Keratinocyte (primary cell): ENCODE results near the gene MPZL1. TPM values are rescaled to one million over a fixed set of nuclear protein-coding genes. Genes with fewer than 3 reads are reported as not detected.

Source experiments
- DNase-seq: peaks from one replicate; pipeline ENCODE4 v3.0.0-alpha.2; 2011; ENCODE audit warnings: low read depth, missing footprints, low spot score
- FAIRE-seq: peaks from 2 replicates; lab custom pipeline; 2011; peaks lifted over from hg19 to GRCh38; lab: Jason Lieb, UNC
- H2AFZ ChIP-seq: 2 replicates; pipeline ENCODE4 v1.6.0; 2012; ENCODE audit warnings: low read length, control low read depth, inconsistent platforms; ENCODE audit not compliant: control insufficient read depth
- H3K27ac ChIP-seq: 2 replicates; pipeline ENCODE4 v1.5.1; 2011; ENCODE audit warnings: low read length; ENCODE audit not compliant: control insufficient read depth, insufficient read depth
- H3K27me3 ChIP-seq: 3 replicates; pipeline ENCODE4 v1.6.0; 2011; ENCODE audit warnings: low read length; ENCODE audit not compliant: control insufficient read depth, insufficient read depth; ENCODE audit errors: extremely low read depth
- H3K36me3 ChIP-seq, 2 experiments: 2 replicates in 1 of 2; 3 replicates in 1 of 2; pipeline ENCODE4 v1.5.1; 2011; ENCODE audit warnings: low read length in 2 of 2, mild to moderate bottlenecking in 1 of 2; ENCODE audit not compliant: control insufficient read depth in 2 of 2, insufficient read depth in 2 of 2; ENCODE audit errors: extremely low read depth in 1 of 2
- H3K4me1 ChIP-seq: 3 replicates; pipeline ENCODE4 v1.5.1; 2011; ENCODE audit warnings: low read length; ENCODE audit not compliant: control insufficient read depth, insufficient read depth; ENCODE audit errors: extremely low read depth
- H3K4me2 ChIP-seq: 3 replicates; pipeline ENCODE4 v1.6.0; 2011; ENCODE audit warnings: low read depth, low read length; ENCODE audit not compliant: control insufficient read depth, insufficient read depth; ENCODE audit errors: extremely low read depth
- H3K4me3 ChIP-seq, 3 experiments: fragments of 200-600 bp in 1 of 3; sonication (generic) in 1 of 3; 2 replicates in 2 of 3; 3 replicates in 1 of 3; pipeline ENCODE4 v1.5.1; 2011 to 2016; ENCODE audit warnings: low read length in 3 of 3, mild to moderate bottlenecking in 3 of 3, control low read depth in 2 of 3, inconsistent platforms in 1 of 3, low read depth in 1 of 3, mixed read lengths in 1 of 3, mixed run types in 1 of 3, moderate library complexity in 1 of 3; ENCODE audit not compliant: control insufficient read depth in 2 of 3, insufficient read depth in 2 of 3; ENCODE audit errors: extremely low read depth in 1 of 3
- H3K79me2 ChIP-seq: 2 replicates; pipeline ENCODE4 v1.6.0; 2012; ENCODE audit warnings: low read length; ENCODE audit not compliant: control insufficient read depth, insufficient read depth
- H3K9ac ChIP-seq: 3 replicates; pipeline ENCODE4 v1.6.0; 2011; ENCODE audit warnings: low read length; ENCODE audit not compliant: control insufficient read depth, insufficient read depth; ENCODE audit errors: extremely low read depth
- H3K9me1 ChIP-seq: 3 replicates; pipeline ENCODE4 v1.6.0; 2011; ENCODE audit warnings: low read length; ENCODE audit not compliant: control insufficient read depth, insufficient read depth; ENCODE audit errors: extremely low read depth
- H3K9me3 ChIP-seq: 2 replicates; pipeline ENCODE4 v1.5.1; 2012; ENCODE audit warnings: low read depth, low read length; ENCODE audit not compliant: control insufficient read depth
- H4K20me1 ChIP-seq: 3 replicates; pipeline ENCODE4 v1.6.0; 2011; ENCODE audit warnings: low read length; ENCODE audit not compliant: control insufficient read depth, insufficient read depth; ENCODE audit errors: extremely low read depth
- EZH2 ChIP-seq: IDR thresholded peaks from one replicate; pipeline ENCODE4 v1.6.1; 2012; ENCODE audit warnings: inconsistent platforms, mild to moderate bottlenecking, low read length, moderate library complexity
- dilution Hi-C: fragments of 300-500 bp; cut with MboI; formaldehyde crosslinking; loops from one replicate; pipeline ENCODE4 v1.7.0; 2020; ENCODE audit warnings: low sequenced_read_pairs; ENCODE audit not compliant: extremely low pct_ligation_motif_present
- polyA plus RNA-seq, 5 experiments: library from polyadenylated mRNA; depleted of rRNA in 3 of 5; stranded (reverse) in 3 of 5; stranded (forward) in 1 of 5; unstranded in 1 of 5; fragments of >200 nt; gene quantifications; 1 replicate in 1 of 5; 2 replicates in 3 of 5; 3 replicates in 1 of 5; pipeline versions ENCODE4 v1.2.1 to v1.2.3, GENCODE V29; 2011 to 2012; ENCODE audit warnings: missing spikeins in 2 of 5, low read depth in 1 of 5, low replicate concordance in 1 of 5
- TF ChIP-seq, protein P1 (sequence below), 3 experiments: IDR thresholded peaks in 1 of 3; conservative IDR thresholded peaks in 1 of 3; optimal IDR thresholded peaks in 1 of 3; 2 replicates in 2 of 3; 3 replicates in 1 of 3; pipeline versions ENCODE3 to v1.5.1; 2011; ENCODE audit warnings: low read length in 3 of 3, mild to moderate bottlenecking in 3 of 3, moderate library complexity in 2 of 3, control low read depth in 1 of 3, inconsistent platforms in 1 of 3; ENCODE audit not compliant: insufficient read depth in 2 of 3; ENCODE audit errors: extremely low read depth in 1 of 3

Gene MPZL1
- polyA plus RNA-seq, 1 donor (not counting 4 experiments of a cell fraction or from before 2014, with no cell fraction given): 195 TPM

DNA sequence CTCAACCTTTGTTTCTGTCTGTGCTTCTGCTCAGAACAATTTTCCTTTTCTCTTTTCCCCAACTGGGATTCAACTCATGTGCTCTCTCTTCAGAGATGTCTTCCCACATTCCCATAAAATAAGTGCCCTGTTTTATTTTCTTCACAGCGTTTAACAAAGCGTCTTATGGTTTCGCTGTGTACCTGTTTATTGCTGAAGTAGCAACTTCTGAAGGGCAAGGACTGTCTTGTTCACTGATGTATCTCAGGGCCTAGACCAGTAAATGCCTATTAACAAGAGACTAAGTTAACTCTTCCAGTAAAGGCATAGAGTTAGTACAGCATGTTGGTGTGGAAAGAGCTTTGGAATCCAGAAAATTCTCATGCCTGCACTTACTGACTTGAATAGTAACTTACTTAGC, 42.9 kb upstream of the MPZL1 start:
- no peaks in the 10 kb centered on the region for H3K9me1 ChIP-seq
- TF ChIP-seq EZH2: no peak
- TF ChIP-seq, protein P1, sequence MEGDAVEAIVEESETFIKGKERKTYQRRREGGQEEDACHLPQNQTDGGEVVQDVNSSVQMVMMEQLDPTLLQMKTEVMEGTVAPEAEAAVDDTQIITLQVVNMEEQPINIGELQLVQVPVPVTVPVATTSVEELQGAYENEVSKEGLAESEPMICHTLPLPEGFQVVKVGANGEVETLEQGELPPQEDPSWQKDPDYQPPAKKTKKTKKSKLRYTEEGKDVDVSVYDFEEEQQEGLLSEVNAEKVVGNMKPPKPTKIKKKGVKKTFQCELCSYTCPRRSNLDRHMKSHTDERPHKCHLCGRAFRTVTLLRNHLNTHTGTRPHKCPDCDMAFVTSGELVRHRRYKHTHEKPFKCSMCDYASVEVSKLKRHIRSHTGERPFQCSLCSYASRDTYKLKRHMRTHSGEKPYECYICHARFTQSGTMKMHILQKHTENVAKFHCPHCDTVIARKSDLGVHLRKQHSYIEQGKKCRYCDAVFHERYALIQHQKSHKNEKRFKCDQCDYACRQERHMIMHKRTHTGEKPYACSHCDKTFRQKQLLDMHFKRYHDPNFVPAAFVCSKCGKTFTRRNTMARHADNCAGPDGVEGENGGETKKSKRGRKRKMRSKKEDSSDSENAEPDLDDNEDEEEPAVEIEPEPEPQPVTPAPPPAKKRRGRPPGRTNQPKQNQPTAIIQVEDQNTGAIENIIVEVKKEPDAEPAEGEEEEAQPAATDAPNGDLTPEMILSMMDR (optimal IDR thresholded peaks at IDR 0.05 in 1 of 3, IDR thresholded peaks at IDR 0.05 in 1 of 3, conservative IDR thresholded peaks at IDR 0.05 in 1 of 3; ENCODE audit: extremely low read depth in 1 of 3, insufficient read depth in 2 of 3, low read length in 3 of 3): no peak
- H3K9me3 ChIP-seq: no peaks in the 10 kb centered on the region
- dilution Hi-C loops: no loop called here
- no peak overlapping the region for H3K4me2 ChIP-seq
- peaks cover 2% of the 10 kb centered on the region for H3K4me1 ChIP-seq
- H3K4me3 ChIP-seq: no peak overlapping the region
- no peak overlapping the region for H3K9ac ChIP-seq
- H3K27me3 ChIP-seq: no peaks in the 10 kb centered on the region
- no peak for FAIRE-seq
- H3K36me3 ChIP-seq: no peaks in the 10 kb centered on the region
- no peak overlapping the region for H2AFZ ChIP-seq
- H3K27ac ChIP-seq: no peak overlapping the region
- DNase-seq: no peak
- no peaks in the 10 kb centered on the region for H3K79me2 ChIP-seq
- H4K20me1 ChIP-seq: no peaks in the 10 kb centered on the region

GRCh38 chr1:167679714-167680113, 42.1 kb upstream of the MPZL1 start:
- Histone ChIP-seq H3K9ac (no peak overlapping the region), H3K4me1 (peaks cover 2% of the 10 kb centered on the region), H3K4me2 (no peak overlapping the region), H3K36me3 (no peaks in the 10 kb centered on the region), H3K27ac (no peak overlapping the region), H3K4me3 (no peak overlapping the region), H3K9me1 (no peaks in the 10 kb centered on the region), H3K79me2 (no peaks in the 10 kb centered on the region), H3K27me3 (no peaks in the 10 kb centered on the region), H3K9me3 (no peaks in the 10 kb centered on the region), H4K20me1 (no peaks in the 10 kb centered on the region), H2AFZ (no peak overlapping the region)
- dilution Hi-C loops: no loop called here
- DNase-seq: no peak
- TF ChIP-seq, protein P1 (optimal IDR thresholded peaks at IDR 0.05 in 1 of 3, IDR thresholded peaks at IDR 0.05 in 1 of 3, conservative IDR thresholded peaks at IDR 0.05 in 1 of 3; ENCODE audit: extremely low read depth in 1 of 3, insufficient read depth in 2 of 3, low read length in 3 of 3): no peak
- FAIRE-seq: no peak
